Measurements from ENCODE around the gene DIPK1A.

DNA sequence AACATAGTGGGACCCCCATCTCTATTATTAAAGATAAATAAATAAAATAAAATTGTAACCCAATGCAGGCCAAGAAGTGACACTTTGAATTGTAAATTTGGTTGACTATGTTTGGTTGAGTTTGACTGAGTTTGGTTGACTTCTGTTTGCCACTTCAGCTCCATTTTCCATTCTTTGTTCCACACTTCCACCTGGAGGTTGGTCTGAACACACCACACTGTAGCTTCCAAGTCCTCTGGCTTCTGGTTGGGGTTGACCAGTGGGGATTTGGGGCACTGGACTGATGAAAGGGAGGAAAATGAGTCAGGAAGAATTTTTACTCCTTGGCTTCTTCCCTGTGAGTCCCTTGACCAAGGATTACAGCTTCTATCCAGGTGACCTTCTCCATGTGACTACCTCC lies 40.6 kb upstream of the DIPK1A start:
- TF ChIP-seq, protein P1, sequence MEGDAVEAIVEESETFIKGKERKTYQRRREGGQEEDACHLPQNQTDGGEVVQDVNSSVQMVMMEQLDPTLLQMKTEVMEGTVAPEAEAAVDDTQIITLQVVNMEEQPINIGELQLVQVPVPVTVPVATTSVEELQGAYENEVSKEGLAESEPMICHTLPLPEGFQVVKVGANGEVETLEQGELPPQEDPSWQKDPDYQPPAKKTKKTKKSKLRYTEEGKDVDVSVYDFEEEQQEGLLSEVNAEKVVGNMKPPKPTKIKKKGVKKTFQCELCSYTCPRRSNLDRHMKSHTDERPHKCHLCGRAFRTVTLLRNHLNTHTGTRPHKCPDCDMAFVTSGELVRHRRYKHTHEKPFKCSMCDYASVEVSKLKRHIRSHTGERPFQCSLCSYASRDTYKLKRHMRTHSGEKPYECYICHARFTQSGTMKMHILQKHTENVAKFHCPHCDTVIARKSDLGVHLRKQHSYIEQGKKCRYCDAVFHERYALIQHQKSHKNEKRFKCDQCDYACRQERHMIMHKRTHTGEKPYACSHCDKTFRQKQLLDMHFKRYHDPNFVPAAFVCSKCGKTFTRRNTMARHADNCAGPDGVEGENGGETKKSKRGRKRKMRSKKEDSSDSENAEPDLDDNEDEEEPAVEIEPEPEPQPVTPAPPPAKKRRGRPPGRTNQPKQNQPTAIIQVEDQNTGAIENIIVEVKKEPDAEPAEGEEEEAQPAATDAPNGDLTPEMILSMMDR (IDR thresholded peaks at IDR 0.05): no peak
- no peak for TF ChIP-seq POLR2A (IDR thresholded peaks at IDR 0.05)
